GM20431 (cell line): ENCODE data around the gene ATP6AP1.
"Not testable (repeated sequence)": the region's sequence is repeated elsewhere in the genome, so short reads cannot be mapped to it uniquely, and the experiment has no call there.

Experiments used
- in situ Hi-C: fragments of 300-500 bp; cut with MseI, MboI; formaldehyde crosslinking; loops from one replicate; pipeline ENCODE4 v1.15.0; 2020; ENCODE audit warnings: low sequenced_read_pairs; ENCODE audit not compliant: unreplicated experiment

Gene ATP6AP1, protein sequence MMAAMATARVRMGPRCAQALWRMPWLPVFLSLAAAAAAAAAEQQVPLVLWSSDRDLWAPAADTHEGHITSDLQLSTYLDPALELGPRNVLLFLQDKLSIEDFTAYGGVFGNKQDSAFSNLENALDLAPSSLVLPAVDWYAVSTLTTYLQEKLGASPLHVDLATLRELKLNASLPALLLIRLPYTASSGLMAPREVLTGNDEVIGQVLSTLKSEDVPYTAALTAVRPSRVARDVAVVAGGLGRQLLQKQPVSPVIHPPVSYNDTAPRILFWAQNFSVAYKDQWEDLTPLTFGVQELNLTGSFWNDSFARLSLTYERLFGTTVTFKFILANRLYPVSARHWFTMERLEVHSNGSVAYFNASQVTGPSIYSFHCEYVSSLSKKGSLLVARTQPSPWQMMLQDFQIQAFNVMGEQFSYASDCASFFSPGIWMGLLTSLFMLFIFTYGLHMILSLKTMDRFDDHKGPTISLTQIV

DNA sequence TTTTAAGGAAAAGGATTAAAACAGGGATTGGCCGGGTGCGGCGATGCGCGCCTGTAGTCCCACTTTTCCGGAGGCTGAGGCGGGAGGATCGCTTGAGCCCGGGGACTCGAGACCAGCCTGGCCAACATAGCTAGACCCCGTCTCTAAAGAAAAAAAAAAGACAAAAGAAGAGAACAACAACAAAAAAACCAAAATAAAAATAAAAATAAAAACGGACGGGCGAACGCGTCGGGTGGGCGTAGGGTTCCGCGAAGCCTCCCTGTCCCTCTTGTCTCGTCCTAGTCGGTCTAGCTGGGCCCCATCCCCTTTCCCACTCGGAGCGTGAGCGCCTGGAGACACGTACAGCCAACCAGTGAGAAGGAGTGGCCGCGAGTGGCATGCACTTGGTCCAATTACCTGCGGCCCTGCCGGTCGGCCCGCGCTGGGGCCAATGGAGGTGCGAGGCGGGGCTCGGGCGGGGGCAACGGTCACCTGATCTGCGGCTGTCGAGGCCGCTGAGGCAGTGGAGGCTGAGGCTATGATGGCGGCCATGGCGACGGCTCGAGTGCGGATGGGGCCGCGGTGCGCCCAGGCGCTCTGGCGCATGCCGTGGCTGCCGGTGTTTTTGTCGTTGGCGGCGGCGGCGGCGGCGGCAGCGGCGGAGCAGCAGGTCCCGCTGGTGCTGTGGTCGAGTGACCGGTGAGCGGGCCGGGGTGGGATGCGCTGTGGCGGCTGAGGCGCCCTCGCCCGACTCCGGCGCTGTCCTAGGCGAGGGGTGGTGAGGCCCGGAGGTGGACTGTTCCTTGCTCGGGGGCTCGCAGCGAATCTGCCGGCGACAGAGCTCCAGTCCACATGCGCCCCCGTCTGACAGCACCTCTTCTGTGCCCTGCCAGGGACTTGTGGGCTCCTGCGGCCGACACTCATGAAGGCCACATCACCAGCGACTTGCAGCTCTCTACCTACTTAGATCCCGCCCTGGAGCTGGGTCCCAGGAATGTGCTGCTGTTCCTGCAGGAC is at the start of gene ATP6AP1:
Gene ATP6AP1 (plus strand): TSS at position 502 of the 996 bp plus-strand sequence. CDS start 16 bp downstream, at position 518.
- in situ Hi-C loops: no loop called here

DNA sequence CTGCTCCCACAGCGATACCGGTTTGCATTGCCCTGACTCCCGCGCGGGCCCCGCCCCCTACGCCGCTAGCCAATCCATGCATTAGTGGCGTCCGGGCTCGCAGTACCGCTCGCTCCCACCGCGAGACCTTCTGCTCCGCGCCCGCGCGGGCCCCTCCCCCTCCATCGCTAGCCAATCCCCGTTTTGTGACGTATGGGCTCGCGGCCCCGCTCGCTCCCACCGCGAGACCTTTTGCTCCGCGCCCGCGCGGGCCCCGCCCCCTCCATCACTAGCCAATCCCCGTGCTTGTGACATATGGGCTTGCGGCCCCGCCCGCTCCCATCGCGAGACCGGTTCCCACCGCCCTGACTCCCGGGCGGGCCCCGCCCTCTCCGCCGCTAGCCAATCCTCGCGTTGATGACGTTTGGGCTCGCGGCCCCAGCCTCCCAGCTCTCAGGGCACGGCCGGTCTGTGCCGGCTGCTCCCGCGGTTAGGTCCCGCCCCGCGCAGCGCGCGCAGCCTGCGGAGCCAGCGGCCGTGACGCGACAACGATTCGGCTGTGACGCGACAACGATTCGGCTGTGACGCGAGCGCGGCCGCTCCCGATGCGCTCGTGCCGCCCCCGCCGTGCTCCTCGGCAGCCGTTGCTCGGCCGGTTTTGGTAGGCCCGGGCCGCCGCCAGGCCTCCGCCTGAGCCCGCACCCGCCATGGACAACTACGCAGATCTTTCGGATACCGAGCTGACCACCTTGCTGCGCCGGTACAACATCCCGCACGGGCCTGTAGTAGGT is 49.5 kb upstream of the ATP6AP1 start, which contains the start of gene EMD:
Gene EMD (plus strand): TSS at position 497 of the 770 bp plus-strand sequence. CDS start 190 bp downstream, at position 687.
- in situ Hi-C loops: no loop called here

DNA sequence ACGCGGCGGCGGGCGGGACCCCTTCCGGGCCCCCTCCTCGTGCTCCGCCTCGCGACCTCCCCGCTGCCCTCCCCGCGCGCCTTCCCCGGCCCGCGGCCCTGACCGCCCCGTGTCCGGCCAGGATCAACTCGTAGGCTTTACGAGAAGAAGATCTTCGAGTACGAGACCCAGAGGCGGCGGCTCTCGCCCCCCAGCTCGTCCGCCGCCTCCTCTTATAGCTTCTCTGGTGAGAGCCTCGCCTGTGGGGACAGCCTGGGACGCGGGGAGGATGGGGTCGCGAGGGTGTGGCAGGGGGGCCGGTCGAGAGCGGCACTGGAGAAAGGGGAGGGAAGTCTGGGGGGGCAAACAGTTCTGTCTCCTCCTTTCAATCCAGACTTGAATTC is 48.9 kb upstream of the ATP6AP1 start:
- in situ Hi-C loops: no loop called here

DNA sequence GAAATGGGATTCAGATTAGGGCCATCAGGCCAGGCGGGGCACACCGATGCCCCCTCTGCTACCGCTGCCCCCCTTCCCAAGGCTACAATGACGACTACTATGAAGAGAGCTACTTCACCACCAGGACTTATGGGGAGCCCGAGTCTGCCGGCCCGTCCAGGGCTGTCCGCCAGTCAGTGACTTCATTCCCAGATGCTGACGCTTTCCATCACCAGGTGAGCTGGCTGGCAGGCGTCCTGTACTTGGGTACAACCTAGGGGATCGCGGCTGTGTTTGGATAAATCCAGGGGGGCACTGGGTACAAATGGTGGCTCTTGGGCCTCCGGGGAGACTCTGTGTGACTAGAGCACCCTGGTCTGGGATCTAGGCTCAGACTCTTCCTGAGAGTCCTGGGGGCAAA is 48.3 kb upstream of the ATP6AP1 start:
- in situ Hi-C loops: no loop called here

DNA sequence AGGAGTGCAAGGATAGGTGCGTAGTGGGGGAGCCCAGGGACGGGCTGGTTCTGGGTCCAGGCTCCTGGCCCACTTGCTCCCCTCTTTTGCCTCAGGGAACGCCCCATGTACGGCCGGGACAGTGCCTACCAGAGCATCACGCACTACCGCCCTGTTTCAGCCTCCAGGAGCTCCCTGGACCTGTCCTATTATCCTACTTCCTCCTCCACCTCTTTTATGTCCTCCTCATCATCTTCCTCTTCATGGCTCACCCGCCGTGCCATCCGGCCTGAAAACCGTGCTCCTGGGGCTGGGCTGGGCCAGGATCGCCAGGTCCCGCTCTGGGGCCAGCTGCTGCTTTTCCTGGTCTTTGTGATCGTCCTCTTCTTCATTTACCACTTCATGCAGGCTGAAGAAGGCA is 47.7 kb upstream of the ATP6AP1 start:
- in situ Hi-C loops: no loop called here

DNA sequence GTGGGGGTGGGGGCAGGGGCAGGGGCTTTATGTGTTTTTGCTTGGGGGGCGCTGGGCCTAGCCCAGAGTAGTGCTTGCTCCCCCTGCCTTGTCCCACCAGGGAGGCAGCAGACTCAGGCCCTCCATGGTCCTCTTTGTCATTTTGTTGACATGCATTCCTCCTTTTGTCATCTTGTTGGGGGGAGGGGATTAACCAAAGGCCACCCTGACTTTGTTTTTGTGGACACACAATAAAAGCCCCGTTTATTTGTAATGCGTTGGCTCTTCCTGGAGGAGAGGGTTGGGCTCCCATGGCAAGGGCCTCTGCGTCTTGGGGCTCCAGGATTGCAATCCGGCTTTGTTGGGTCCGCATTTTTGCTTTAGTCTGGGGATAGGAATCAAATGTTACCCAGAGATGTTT is 47.2 kb upstream of the ATP6AP1 start:
- in situ Hi-C loops: no loop called here

DNA sequence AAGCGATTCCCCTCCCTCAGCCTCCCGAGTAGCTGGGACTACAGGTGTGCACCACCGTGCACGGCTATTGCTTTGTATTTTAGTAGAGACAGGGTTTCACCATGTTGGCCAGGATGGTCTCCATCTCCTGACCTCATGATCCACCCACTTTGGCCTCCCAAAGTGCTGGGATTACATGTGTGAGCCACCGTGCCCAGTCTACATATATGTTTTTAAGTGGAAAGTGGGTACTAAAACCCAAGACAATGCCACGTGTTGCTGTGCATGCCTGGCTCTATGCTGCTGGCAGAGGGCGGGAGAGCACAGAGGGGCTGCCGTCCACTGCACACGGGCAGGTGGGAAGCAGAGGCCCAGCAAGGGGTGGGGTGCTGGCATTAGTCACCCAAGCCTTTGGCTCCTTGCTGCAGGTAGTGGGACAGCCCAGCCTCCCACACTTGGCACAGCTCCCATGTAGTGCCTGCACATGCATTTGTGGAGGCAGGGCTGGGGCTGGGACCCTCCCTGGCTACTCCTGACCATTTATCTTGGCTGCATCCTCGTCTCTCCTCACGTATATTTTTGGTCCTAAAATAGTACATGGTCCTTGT is 45.9 kb upstream of the ATP6AP1 start:
- in situ Hi-C loops: no loop called here

DNA sequence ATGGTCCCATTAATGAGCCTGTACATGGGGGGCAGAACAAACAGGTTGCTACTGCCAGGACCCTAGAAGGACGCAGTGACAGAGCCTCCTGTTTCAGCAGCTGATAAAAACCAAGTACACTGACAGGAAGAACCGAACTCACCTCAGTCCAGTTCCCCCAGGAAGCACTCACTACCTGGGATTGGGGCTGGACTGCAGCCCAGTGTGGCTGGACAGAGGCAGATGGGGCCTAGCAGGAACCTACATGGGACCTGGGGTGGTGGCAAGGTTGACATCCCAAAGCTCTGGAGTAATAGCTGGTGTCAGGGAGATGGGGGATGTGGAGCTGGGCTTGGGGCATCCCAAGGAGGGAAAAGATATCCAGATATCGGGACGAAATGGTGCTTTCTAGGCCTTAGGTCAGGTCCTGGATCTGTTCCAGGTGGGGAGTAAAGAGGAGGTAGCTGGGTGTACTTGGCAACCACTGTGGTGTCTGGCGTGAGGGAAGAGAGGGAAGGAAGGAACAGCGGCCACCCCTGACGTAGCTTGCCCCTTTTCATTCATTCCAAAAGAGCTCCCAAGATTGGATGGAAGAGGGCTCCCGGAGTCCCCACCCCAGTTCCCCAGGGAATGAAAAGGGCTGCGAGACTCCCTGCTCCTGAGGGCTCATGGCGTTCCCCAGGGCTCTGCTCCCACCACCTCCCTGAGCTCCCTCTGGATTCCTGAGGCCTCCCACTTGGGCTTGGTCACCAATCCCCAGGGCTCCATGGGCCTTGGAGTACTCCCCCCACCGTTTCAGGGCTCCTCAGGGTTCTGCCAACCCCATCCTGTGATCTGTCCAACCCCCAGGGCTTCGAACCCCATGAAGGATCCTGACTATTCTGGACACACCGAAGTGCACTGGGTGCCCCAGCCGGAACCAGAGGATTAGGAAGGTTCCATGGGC is 44.9 kb upstream of the ATP6AP1 start:
- in situ Hi-C loops: no loop called here

DNA sequence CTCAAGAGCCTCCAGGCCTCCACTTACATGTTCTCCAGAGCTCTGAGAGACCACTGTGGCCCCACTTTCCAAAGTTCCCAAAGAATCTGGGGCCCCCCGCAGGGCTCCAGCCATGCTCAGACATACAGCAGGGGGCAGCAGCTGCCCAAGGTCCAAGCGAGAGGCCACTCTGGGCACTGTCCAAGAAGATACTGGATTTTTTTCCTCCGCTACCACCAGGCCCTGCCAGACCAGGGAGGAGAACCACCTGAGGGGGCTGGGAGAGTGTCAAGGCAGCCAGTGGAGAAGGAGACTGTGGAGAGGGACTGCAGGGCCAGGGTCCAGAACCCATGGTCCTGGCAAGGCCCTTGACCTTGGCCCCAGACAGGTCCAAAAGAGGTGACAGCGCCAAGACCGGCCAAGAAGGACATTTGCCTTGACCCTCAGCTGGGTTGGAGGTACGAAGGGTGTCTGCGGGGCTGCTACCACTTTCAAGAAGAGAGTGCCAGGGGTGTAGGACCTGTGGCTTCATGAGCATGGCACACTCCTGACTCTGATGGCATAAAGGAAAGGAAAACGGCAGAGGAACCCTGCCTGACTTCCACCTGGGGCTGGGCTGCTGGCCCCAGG is 44.1 kb upstream of the ATP6AP1 start:
- in situ Hi-C loops: no loop called here

DNA sequence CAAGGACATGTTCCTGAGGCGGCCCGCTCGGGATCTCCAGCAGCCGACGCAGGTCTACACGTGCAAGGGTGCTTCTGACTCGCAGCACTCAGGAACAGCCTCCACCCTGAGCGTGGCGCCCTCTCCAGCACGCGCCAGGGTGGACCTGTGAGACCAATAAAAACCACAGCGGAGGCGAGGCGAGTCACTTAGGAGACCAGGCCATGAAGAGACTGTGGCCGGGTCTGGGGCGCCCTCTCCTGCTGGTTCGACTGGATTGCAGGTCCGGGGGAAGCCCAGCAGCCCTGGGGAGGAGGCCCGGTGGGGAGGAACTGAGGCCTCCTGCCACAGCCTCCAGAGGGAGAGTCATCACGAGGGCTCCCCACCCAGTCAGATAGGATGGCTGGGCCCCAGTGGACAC is 40.4 kb upstream of the ATP6AP1 start:
- in situ Hi-C loops: not testable (repeated sequence)

DNA sequence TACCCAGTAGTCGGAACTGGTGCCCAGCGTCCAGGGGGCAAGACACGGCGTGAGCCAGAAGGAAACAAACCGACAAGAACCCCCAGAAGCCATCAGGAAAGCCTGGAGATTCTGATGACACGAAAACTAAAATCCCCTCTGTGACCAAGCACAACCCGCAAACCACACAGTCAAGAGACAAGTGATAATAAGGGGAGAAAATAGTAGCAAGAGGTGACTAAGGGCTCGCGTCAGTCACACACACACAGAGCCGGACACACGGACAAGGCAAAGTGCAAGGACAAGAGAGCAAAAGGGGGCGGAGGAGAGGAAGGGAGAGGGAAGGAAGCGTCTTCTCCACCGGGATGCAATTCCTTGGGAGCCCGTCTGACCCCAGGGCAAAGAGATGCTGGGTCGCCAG is 39.8 kb upstream of the ATP6AP1 start:
- in situ Hi-C loops: not testable (repeated sequence)

DNA sequence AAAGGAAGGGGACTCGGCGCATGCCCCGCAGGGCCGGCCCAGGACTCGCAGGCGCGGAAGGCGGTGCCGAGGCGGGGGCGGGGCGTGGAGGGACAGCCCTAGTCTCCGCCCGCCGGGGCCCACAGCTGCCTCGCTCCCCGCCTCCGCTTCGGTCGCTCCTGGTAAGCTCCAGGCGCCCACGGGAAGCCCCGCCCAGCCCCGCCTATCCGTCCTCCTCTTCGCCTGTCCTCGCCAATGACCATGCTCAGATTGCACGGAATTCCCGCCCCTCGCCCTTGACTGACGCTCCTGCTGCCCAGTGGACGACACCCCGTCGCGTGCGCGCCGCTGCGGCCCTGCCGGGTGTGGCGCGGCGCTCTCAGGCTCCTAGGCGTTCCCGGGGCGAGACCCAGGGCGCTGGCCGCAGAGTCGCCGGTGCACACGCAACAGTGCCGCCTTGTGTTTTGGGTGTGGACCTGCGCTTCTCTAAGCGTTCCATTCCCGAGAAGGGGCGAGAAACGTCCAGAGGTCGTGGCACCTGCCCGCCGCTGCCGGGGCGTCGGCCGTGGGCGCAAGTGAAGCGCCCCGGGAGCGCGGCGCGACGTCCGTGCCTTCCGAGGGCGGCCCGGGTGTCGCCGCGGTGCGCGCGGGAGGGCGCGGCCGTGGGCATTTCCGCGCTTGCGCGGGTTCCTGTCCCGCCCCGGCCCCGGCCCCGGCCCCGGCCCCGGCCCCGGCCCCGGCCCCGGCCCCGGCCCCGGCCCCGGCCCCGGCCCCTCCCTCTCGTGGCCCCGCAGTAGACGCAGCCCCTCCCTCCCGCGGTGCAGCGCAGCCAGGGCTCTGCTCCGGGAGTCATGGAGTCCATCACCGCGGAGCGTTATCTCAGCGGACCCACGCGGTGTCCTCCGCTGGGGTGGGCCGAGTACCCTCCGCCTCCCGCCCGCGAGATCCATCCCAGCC is 38.4 kb upstream of the ATP6AP1 start:
- in situ Hi-C loops: not testable (repeated sequence)

DNA sequence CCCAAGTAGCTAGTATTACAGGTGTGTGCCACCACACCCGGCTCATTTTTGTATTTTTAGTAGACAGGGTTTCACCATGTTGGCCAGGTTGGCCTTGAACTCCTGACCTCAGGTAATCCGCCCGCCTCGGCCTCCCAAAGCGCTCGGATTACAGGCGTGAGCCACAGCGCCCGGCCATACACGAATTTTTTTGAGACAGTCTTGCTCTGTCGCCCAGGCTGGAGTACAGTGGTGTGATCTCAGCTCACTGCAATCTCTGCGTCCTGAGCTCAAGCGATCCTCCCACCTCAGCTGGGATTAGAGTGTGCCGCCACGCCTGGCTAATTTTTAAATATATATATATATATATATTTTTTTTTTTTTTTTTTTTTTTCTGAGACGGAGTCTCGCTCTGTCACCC is 32.1 kb upstream of the ATP6AP1 start:
- in situ Hi-C loops: not testable (repeated sequence)

DNA sequence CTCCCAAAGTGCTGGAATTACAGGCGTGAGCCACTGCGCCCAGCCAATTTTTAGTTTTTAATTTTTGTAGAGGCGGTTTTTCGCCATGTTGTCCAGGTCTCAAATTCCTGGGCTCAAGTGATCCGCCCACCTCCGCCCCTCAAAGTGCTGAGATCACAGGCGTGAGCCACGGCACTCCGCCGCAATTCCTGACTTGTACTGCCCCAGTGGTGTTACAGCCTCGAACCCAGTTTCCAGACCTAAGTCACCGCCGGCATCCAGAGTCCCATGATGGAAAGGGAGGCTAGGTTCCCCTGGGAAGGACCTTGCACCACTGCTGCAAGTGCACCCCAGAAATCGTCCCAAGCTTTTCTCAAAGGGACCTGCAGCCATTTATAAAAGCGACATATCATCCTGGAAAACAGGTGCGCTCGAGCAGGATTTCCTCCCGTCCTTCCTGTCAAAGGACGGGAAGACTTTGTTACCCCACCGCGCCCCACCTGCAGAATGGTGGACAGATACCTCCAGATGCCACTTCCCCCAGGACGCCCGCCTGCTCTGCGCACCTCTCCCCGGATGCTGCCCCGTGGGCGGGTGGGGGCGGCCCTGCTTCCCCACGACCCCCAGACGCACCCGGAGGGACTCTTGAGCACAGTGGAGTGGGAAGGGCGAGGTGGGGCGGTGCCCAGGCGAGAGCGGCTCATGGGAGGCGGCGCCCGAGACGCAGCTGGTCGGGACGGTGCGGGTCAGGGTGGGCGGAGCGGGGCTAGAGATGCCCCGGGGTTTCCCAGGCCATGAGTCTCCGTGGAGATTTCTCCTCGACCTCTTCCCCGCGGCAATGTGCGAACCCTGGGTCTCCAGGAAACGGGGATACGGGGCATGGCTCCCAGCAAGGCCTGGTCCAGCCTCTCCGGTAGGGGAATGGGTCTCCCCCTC is 31.2 kb upstream of the ATP6AP1 start:
- in situ Hi-C loops: no loop called here

DNA sequence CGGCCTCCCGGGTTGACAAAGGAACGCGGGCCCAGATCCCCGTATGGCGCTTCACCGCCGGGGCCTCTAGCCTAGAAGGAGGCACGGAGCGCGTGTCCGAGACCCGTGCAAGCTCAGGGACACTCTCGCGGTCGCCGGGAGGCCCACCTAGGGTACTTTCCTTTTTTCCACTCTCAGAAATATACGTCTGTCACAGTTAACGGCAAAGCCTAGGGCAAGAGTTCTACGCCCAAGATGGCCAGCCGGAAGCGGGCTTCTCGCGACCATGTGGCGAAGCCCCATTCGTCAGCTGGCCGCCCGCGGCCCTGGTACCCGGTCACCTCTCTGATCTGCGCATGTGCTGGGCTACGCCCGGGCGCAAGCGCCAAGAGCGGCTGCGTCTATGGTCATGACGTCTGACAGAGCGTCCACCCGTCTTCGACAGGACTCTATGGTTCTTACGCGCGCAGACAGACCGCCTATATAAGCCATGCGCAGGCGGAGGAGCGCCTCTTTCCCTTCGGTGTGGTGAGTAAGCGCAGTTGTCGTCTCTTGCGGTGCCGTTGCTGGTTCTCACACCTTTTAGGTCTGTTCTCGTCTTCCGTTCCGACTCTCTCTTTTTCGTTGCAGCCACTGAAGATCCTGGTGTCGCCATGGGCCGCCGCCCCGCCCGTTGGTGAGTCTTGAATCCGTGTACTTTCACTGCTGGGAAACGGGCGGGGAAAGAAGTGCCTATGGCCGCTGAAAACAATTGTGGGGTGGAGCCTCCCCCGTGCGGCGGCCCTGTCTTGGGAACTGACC is 30.4 kb upstream of the ATP6AP1 start, which contains the start of gene RPL10:
Gene RPL10 (plus strand): TSS at position 490 of the 780 bp plus-strand sequence. CDS start 143 bp downstream, at position 633.
- in situ Hi-C loops: no loop called here
